GM18507 (cell line): ENCODE data around the gene UGT1A3.

ENCODE experiments used
- DNase-seq: peaks from one replicate; pipeline ENCODE4 v3.0.0; 2011; ENCODE audit warnings: low read depth; ENCODE audit not compliant: insufficient read length; ENCODE audit errors: extremely low spot score
- FAIRE-seq: peaks from 2 replicates; lab custom pipeline; 2011; peaks lifted over from hg19 to GRCh38; lab: Jason Lieb, UNC

UGT1A3 gene

GRCh38 chr2:233789554-233789953 is 60.7 kb downstream of the UGT1A3 start:
- no peak for DNase-seq
- FAIRE-seq: no peak

GRCh38 chr2:233791151-233791882 is 62.5 kb downstream of the UGT1A3 start:
- FAIRE-seq (no peak), DNase-seq (no peak)

DNA sequence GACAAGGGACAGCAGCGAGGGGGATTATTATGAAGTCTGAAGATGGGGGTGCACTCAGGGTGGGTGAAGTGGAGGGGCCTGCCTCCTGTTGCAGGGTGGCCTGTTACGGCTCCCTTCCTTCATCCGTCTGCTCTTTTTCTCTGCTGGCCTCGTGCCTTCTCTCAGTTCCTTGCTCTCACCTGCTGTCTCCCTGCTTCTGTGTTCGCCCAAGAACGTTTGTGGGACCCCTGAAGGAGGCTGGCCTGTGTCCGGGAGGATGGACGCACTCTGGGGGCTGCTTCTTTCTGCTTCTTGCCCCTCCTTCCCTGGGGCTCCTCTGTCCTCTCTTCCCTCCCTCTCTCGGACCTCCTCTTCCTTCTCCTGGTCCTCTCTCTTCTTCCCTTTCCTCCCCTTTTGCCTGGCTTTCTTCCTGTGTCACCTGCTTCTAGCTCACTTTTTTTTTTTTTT is 63.1 kb downstream of the UGT1A3 start:
- FAIRE-seq (no peak), DNase-seq (no peak)

DNA sequence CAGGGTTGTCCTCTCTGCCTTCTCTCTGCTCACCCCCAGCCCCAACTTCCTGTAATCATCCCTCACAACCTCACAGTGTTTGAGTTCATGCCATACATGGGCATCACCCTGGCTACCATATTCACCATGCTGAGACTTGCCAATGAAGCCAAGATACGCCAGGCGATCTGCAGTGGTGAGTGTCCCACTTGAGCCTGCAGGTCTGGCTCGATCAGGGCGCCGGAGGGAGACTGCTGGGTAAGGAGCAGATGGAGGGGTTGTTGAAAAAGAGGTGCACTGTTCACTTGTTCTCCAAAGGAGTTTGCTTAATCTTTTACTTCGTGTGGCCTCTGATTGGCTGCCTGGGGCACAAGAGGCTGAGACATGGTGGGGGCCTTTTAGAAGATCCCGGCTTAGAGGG is 63.9 kb downstream of the UGT1A3 start:
- FAIRE-seq: no peak

GRCh38 chr2:233793465-233794127 is 64.8 kb downstream of the UGT1A3 start:
- DNase-seq (no peak), FAIRE-seq (no peak)

More for the DNA sequence above, 63.9 kb downstream of the UGT1A3 start:
- DNase-seq: no peak

DNA sequence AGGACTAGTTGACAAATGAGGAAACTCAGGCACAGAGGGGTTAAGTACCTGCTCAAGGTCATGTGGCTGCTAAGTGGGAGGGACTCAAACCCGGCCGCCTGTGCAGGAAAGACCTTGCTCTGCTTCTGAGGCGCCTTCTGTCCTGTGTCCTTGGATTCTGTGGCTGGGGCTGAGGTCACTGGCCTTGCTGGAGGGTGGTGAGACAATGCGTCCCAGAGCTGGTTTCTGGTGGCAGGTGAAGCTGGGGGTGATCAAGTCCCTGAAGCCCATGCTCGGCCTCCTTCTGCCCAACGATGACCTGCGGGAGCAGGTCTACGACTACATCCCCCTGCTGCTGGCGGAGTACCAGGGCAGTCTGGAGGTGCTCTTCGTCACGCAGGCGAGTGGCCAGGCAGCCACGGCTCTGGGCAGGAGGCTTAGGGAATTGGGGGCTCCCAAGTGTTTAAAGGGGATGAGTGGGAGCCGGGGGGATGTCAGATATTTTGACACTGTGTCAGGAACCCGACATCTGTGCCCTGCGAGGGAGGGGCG is 65.4 kb downstream of the UGT1A3 start:
- DNase-seq (no peak), FAIRE-seq (no peak)

DNA sequence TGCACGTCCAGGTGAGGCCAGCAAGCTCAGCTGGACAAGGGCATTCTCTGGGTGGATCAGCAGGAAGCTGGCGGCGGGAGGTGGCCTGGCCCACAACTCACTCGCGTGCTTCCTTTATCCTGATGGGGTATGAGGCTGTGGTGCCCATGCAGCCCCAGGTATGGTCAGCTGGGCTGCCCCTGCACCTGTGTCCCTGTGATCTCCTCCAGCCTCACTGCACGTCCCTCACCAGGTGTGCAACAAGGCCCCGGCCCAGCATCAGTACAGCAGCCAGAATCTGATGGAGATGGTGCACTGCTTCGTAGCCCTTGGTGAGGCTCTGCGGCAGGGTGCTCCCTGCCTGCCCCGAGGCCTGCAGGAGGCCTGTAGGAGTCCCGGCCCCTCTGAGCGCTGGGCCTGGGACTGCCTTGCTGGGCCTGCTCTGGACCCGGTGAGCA is 66.9 kb downstream of the UGT1A3 start:
- FAIRE-seq: no peak
- DNase-seq: no peak

- FAIRE-seq (no peak), DNase-seq (no peak)
These were observed 67.4 kb downstream of the UGT1A3 start for GRCh38 chr2:233796254-233796653.

- DNase-seq: no peak
- no peak for FAIRE-seq
These were observed 69.7 kb downstream of the UGT1A3 start for GRCh38 chr2:233798335-233799086.

- no peak for DNase-seq
- no peak for FAIRE-seq
These were observed 70.3 kb downstream of the UGT1A3 start for GRCh38 chr2:233799087-233799665.

- DNase-seq: no peak
- no peak for FAIRE-seq
These were observed 70.9 kb downstream of the UGT1A3 start for GRCh38 chr2:233799716-233800115.

- no peak for DNase-seq
- FAIRE-seq: no peak
These were observed 71.4 kb downstream of the UGT1A3 start for GRCh38 chr2:233800208-233800607.

GRCh38 chr2:233801357-233802131 is 72.7 kb downstream of the UGT1A3 start:
- no peak for DNase-seq
- FAIRE-seq: no peak

GRCh38 chr2:233802132-233802815 is 73.4 kb downstream of the UGT1A3 start:
- DNase-seq (no peak), FAIRE-seq (no peak)

DNA sequence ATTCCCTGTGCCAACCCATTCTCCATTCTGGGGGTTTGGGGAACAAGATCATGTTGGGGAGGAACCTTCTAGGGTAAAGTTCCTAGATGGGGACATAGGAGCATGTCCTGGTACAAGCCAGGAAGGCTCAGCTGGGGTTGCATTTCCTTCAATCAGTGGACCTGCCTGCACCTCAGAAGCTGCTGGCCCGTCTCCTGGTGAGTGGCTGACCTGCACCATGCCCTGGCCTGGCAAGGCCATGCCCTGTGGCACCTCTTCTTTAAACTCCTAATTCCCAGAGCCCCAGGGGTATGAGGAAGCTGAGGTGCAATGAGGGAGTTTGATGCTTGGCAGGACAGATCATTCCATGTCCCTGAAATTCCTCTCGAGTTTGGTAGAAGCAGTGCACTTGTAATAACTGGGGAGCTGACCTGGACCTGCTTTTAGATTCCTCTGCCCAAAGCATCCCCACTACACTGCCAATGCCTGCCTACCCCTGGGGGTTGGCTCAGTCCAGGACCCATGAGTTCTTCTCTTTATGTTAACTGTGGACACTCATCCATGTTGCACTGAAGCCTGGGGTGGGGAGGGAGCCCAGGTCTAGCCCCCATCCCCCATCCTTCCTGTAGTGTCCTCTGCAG is 74.6 kb downstream of the UGT1A3 start:
- DNase-seq: no peak
- FAIRE-seq: no peak

- FAIRE-seq (no peak), DNase-seq (no peak)
These were observed 75.2 kb downstream of the UGT1A3 start for GRCh38 chr2:233803994-233804393.

GRCh38 chr2:233807215-233807865 is 78.5 kb downstream of the UGT1A3 start:
- DNase-seq (no peak), FAIRE-seq (no peak)
